A549 (cell line): ENCODE results near the gene S100B. TPM values are rescaled to one million over a fixed set of nuclear protein-coding genes. Genes with fewer than 3 reads are reported as not detected.

Source experiments
- ATAC-seq, 2 experiments: fragments of 200-7000 bp in 1 of 2; fragments of >200 bp in 1 of 2; cut with Nextera tagmentation in 1 of 2; cut with Tn5 transposase in 1 of 2; 3 replicates each; pipeline versions ENCODE4 v1.8.0 to v1.9.1; 2018 to 2020; ENCODE audit warnings: mild to moderate bottlenecking in 1 of 2, moderate library complexity in 1 of 2
- CTCF ChIA-PET: fragments of 300-600 bp; sonication (Branson Sonifier 250); formaldehyde crosslinking; extraction: SDS; loops from one replicate; lab custom pipeline; 2021; ENCODE audit warnings: antibody characterized with exemption, inconsistent platforms; lab: Yijun Ruan, JAX
- POLR2A ChIA-PET: fragments of 350-600 bp; formaldehyde crosslinking; extraction: SDS; loops from one replicate; lab custom pipeline; 2021; ENCODE audit warnings: antibody characterized with exemption, inconsistent platforms; lab: Yijun Ruan, JAX
- DNase-seq, 2 experiments: peaks; one replicate each; pipeline versions ENCODE4 v3.0.0 to v3.0.0-alpha.2; 2011 to 2016; ENCODE audit warnings: low read depth in 1 of 2, low spot score in 1 of 2
- FAIRE-seq: peaks from 2 replicates; lab custom pipeline; 2011; peaks lifted over from hg19 to GRCh38; lab: Jason Lieb, UNC
- H3K27ac ChIP-seq, 2 experiments: fragments of >200 bp; sonication (Bioruptor Twin); formaldehyde crosslinking; 3 replicates each; pipeline ENCODE4 v1.5.1; 2016 to 2017
- H3K4me1 ChIP-seq: fragments of >200 bp; sonication (Bioruptor Twin); formaldehyde crosslinking; 3 replicates; pipeline ENCODE4 v1.6.1; 2016
- H3K4me2 ChIP-seq: fragments of >200 bp; sonication (Bioruptor Twin); formaldehyde crosslinking; 3 replicates; pipeline ENCODE4 v1.6.1; 2016
- H3K4me3 ChIP-seq: fragments of >200 bp; sonication (Bioruptor Twin); formaldehyde crosslinking; 3 replicates; pipeline ENCODE4 v1.5.1; 2016
- H3K9me3 ChIP-seq: fragments of >200 bp; sonication (Bioruptor Twin); formaldehyde crosslinking; 3 replicates; pipeline ENCODE4 v1.6.1; 2016
- CBX2 ChIP-seq: fragments of 200-600 bp; sonication (generic); IDR thresholded peaks from 2 replicates; pipeline ENCODE4 v1.6.1; 2016; ENCODE audit warnings: low read depth, mild to moderate bottlenecking, borderline replicate concordance
- CHD2 ChIP-seq: fragments of 150-350 bp; IDR thresholded peaks from 2 replicates; pipeline ENCODE4 v1.6.1; 2014; ENCODE audit warnings: low read length; ENCODE audit not compliant: partially characterized antibody
- CHD4 ChIP-seq: fragments of 200-600 bp; sonication (generic); IDR thresholded peaks from 2 replicates; pipeline ENCODE4 v1.6.1; 2016; ENCODE audit warnings: antibody characterized with exemption, mild to moderate bottlenecking, borderline replicate concordance
- EHMT2 ChIP-seq: fragments of 200-600 bp; sonication (generic); IDR thresholded peaks from 2 replicates; pipeline ENCODE4 v1.6.1; 2016; ENCODE audit warnings: antibody characterized with exemption, low read depth, mild to moderate bottlenecking, moderate library complexity
- EP300 ChIP-seq, 2 experiments: fragments of >200 bp; sonication (Bioruptor Twin); formaldehyde crosslinking; IDR thresholded peaks; 2 replicates in 1 of 2; 3 replicates in 1 of 2; pipeline ENCODE4 v1.6.1; 2016 to 2017
- ESRRA ChIP-seq: fragments of 150-350 bp; IDR thresholded peaks from 2 replicates; pipeline ENCODE4 v1.6.1; 2014; ENCODE audit warnings: mild to moderate bottlenecking, low read length, borderline replicate concordance
- FOSB ChIP-seq: fragments of 250-450 bp; sonication (Bioruptor Pico); IDR thresholded peaks from 2 replicates; pipeline ENCODE4 v1.5.0; 2020; ENCODE audit warnings: mild to moderate bottlenecking, moderate library complexity
- HMGXB4 ChIP-seq: fragments of 250-450 bp; sonication (Bioruptor Pico); IDR thresholded peaks from 2 replicates; pipeline ENCODE4 v1.5.0; 2021; ENCODE audit warnings: mild to moderate bottlenecking, moderate library complexity, borderline replicate concordance
- HOXA7 ChIP-seq: fragments of 250-450 bp; sonication (Bioruptor Pico); IDR thresholded peaks from 2 replicates; pipeline ENCODE4 v1.5.0; 2020; ENCODE audit warnings: mild to moderate bottlenecking, moderate library complexity
- HOXB5 ChIP-seq: fragments of 250-450 bp; sonication (Bioruptor Pico); IDR thresholded peaks from 2 replicates; pipeline ENCODE4 v1.5.0; 2020; ENCODE audit warnings: mild to moderate bottlenecking, moderate library complexity
- JUN ChIP-seq, 2 experiments: fragments of >200 bp; sonication (Bioruptor Twin); formaldehyde crosslinking; IDR thresholded peaks; 2 replicates in 1 of 2; 3 replicates in 1 of 2; pipeline ENCODE4 v1.6.1; 2016 to 2017
- JUNB ChIP-seq: fragments of >200 bp; sonication (Bioruptor Twin); formaldehyde crosslinking; IDR thresholded peaks from 2 replicates; pipeline ENCODE4 v1.6.1; 2016
- KDM5A ChIP-seq: fragments of 200-600 bp; sonication (generic); IDR thresholded peaks from 2 replicates; pipeline ENCODE4 v1.6.1; 2016; ENCODE audit warnings: antibody characterized with exemption, mild to moderate bottlenecking
- MAFK ChIP-seq: fragments of 450-650 bp; IDR thresholded peaks from 2 replicates; pipeline ENCODE4 v1.6.1; 2014; ENCODE audit not compliant: partially characterized antibody
- MAX ChIP-seq: IDR thresholded peaks from 2 replicates; pipeline ENCODE4 v1.6.1; 2012
- NFE2L2 ChIP-seq: fragments of 150-350 bp; conservative IDR thresholded peaks from 2 replicates; pipeline ENCODE4 v1.6.1; 2014; ENCODE audit warnings: low read length
- NPAS2 ChIP-seq: fragments of 250-450 bp; sonication (Bioruptor Pico); IDR thresholded peaks from 2 replicates; pipeline ENCODE4 v1.8.0; 2022; ENCODE audit warnings: mild to moderate bottlenecking, moderate library complexity, borderline replicate concordance
- NR3C1 ChIP-seq: fragments of >200 bp; sonication (Bioruptor Twin); formaldehyde crosslinking; IDR thresholded peaks from 3 replicates; pipeline ENCODE4 v1.6.1; 2017
- PHF8 ChIP-seq: fragments of 200-600 bp; sonication (generic); IDR thresholded peaks from 2 replicates; pipeline ENCODE4 v1.6.1; 2016; ENCODE audit warnings: low read depth, mild to moderate bottlenecking, antibody characterized with exemption, moderate library complexity, borderline replicate concordance
- POLR2A ChIP-seq: IDR thresholded peaks from 2 replicates; pipeline ENCODE4 v1.6.1; 2012; ENCODE audit warnings: mild to moderate bottlenecking, low read length
- POLR2AphosphoS2 ChIP-seq: conservative IDR thresholded peaks from 2 replicates; pipeline ENCODE4 v1.6.1; 2012; ENCODE audit warnings: low read length, improper control_type of control experiment, inconsistent platforms
- RARB ChIP-seq: fragments of 250-450 bp; sonication (Bioruptor Pico); IDR thresholded peaks from 2 replicates; pipeline ENCODE4 v1.8.0; 2021; ENCODE audit warnings: mild to moderate bottlenecking, moderate library complexity
- REST ChIP-seq: fragments of 200-600 bp; sonication (generic); IDR thresholded peaks from 2 replicates; pipeline ENCODE4 v1.6.1; 2016; ENCODE audit warnings: antibody characterized with exemption, mild to moderate bottlenecking, moderate library complexity
- SMC3 ChIP-seq: fragments of >200 bp; sonication (Bioruptor Twin); formaldehyde crosslinking; IDR thresholded peaks from 3 replicates; pipeline ENCODE4 v1.6.1; 2018; ENCODE audit warnings: inconsistent platforms
- SREBF2 ChIP-seq: fragments of 450-650 bp; IDR thresholded peaks from 2 replicates; pipeline ENCODE4 v1.6.1; 2014; ENCODE audit warnings: mild to moderate bottlenecking, moderate library complexity
- ZNF302 ChIP-seq: fragments of 250-450 bp; sonication (Bioruptor Pico); IDR thresholded peaks from 2 replicates; pipeline ENCODE4 v1.9.0; 2021; ENCODE audit warnings: inconsistent platforms, mild to moderate bottlenecking, moderate library complexity
- ZSCAN20 ChIP-seq: fragments of 250-450 bp; sonication (Bioruptor Pico); IDR thresholded peaks from 2 replicates; pipeline ENCODE4 v1.8.0; 2022; ENCODE audit warnings: mild to moderate bottlenecking, moderate library complexity
- WGBS: methylation state at CpG from one replicate; pipeline ENCODE4 v1.1.6; 2017; ENCODE audit errors: missing lambda C conversion rate; 5-methylcytosine and 5-hydroxymethylcytosine counted together
- polyA plus RNA-seq, 4 experiments: library from polyadenylated mRNA; depleted of rRNA in 3 of 4; stranded (reverse); fragments of >200 nt; fragmentation: RNase III in 1 of 4; extraction: RNeasy Plus Mini Kit Qiagen cat#74134 plus additional on column Dnase treatment in 1 of 4; gene quantifications; 2 replicates in 3 of 4; 3 replicates in 1 of 4; pipeline ENCODE4 v1.2.3, GENCODE V29; 2011 to 2017
- TF ChIP-seq, protein P1 (sequence below): IDR thresholded peaks from 2 replicates; pipeline ENCODE4 v1.6.1; 2012; ENCODE audit warnings: low read depth, borderline replicate concordance
- TF ChIP-seq, protein P2 (sequence below): fragments of 250-450 bp; sonication (Bioruptor Pico); IDR thresholded peaks from 2 replicates; pipeline ENCODE4 v1.5.0; 2020; ENCODE audit warnings: low read depth, mild to moderate bottlenecking, moderate library complexity
- TF ChIP-seq, protein P3 (sequence below): fragments of >200 bp; sonication (Bioruptor Twin); formaldehyde crosslinking; IDR thresholded peaks from 3 replicates; pipeline ENCODE4 v1.5.1; 2016

Gene S100B
- polyA plus RNA-seq, 2 of the 4 experiments (the other 2 are of a cell fraction) = not detected

DNA sequence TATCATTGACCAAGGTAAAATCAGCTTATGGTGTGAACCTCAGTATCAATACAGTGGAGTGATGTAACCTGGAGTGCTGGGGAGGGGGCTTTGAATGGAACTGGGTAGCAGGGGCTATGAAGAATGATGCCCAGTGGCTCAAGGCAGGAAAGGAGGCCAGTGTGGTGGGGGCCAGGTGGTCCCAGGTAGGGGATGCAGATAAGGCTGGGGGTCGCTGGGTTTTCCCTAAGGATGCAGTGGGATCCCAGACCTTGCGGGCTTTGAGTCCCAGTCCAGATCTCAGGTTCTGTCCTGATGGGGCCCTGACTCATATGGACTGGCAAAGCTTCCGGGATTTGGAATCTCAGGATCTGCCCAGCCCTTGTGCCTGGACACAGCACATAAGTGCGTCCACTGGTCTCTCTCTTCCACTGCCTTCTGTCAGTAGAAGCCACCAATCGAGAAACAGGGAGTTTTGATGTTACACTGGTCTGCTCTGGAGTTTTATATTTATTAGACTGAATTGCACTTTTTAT, 52.0 kb downstream of the S100B start:
- Histone ChIP-seq H3K4me3 (no peak overlapping the region), H3K27ac (no peak overlapping the region), H3K4me1 (no peaks in the 10 kb centered on the region), H3K4me2 (no peak overlapping the region), H3K9me3 (no peaks in the 10 kb centered on the region)
- ChIA-PET POLR2A (no interaction called here), CTCF (interaction anchor here (0.7 kb wide), 1 partner anchor 73 kb away, joined by 3 read pairs; no protein-coding TSS in a partner anchor)
- DNase-seq (no peak), ATAC-seq (no peak), FAIRE-seq (no peak)
- 94% methylated on average over 5 of the region's 5 CpGs for WGBS
- TF ChIP-seq EP300 (IDR thresholded peaks at IDR 0.05) (no peak), CHD4 (no peak), PHF8 (no peak), RARB (CRISPR knock-in tag) (no peak), ZSCAN20 (no peak), SREBF2 (no peak), JUNB (no peak), POLR2A (no peak), ZNF302 (CRISPR knock-in tag) (no peak), ESRRA (no peak), CHD2 (no peak), HOXB5 (no peak), HMGXB4 (no peak), NFE2L2 (no peak), CBX2 (no peak), KDM5A (no peak), SMC3 (no peak), POLR2AphosphoS2 (no peak)
- TF ChIP-seq, protein P1, sequence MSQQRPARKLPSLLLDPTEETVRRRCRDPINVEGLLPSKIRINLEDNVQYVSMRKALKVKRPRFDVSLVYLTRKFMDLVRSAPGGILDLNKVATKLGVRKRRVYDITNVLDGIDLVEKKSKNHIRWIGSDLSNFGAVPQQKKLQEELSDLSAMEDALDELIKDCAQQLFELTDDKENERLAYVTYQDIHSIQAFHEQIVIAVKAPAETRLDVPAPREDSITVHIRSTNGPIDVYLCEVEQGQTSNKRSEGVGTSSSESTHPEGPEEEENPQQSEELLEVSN = no peak

DNA sequence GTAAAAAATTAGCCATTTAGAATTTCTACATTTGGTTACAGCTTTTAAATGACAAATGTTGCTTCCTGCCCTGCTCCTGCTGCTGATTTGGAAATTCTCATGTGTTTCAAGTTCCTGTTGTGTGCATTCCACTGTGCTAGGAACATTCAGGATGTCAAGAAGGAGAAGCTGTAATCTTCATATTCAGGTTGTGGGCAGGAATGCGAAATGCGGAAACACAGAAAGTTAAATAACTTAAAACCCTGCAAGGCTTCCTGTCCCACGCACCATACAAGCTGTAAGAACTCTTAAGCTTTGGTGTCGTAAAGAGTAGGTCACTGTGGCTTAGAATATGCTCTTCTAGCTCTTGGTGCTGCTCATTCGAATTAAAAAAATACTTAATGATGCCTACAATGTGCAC, 52.6 kb downstream of the S100B start:
- WGBS = 83% methylated on average over 5 of the region's 5 CpGs
- CTCF ChIA-PET = interaction anchor here (0.7 kb wide), 1 partner anchor 72 kb away, joined by 3 read pairs; no protein-coding TSS in a partner anchor
- no peak for FAIRE-seq
- H3K9me3 ChIP-seq = no peaks in the 10 kb centered on the region
- no peak for ATAC-seq
- POLR2A ChIA-PET = no interaction called here
- H3K4me2 ChIP-seq = no peak overlapping the region
- no peak overlapping the region for H3K4me3 ChIP-seq
- H3K4me1 ChIP-seq = no peaks in the 10 kb centered on the region
- no peak for DNase-seq
- H3K27ac ChIP-seq = no peak overlapping the region
- TF ChIP-seq EHMT2 (no peak), JUN (IDR thresholded peaks at IDR 0.05) (no peak), PHF8 (no peak), HOXB5 (no peak), MAX (no peak), MAFK (no peak), REST (no peak), NPAS2 (CRISPR knock-in tag) (no peak), FOSB (no peak), RARB (CRISPR knock-in tag) (no peak), HOXA7 (no peak), NR3C1 (no peak)
- TF ChIP-seq, protein P2, sequence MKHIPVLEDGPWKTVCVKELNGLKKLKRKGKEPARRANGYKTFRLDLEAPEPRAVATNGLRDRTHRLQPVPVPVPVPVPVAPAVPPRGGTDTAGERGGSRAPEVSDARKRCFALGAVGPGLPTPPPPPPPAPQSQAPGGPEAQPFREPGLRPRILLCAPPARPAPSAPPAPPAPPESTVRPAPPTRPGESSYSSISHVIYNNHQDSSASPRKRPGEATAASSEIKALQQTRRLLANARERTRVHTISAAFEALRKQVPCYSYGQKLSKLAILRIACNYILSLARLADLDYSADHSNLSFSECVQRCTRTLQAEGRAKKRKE (CRISPR knock-in tag) = no peak
- TF ChIP-seq, protein P3, sequence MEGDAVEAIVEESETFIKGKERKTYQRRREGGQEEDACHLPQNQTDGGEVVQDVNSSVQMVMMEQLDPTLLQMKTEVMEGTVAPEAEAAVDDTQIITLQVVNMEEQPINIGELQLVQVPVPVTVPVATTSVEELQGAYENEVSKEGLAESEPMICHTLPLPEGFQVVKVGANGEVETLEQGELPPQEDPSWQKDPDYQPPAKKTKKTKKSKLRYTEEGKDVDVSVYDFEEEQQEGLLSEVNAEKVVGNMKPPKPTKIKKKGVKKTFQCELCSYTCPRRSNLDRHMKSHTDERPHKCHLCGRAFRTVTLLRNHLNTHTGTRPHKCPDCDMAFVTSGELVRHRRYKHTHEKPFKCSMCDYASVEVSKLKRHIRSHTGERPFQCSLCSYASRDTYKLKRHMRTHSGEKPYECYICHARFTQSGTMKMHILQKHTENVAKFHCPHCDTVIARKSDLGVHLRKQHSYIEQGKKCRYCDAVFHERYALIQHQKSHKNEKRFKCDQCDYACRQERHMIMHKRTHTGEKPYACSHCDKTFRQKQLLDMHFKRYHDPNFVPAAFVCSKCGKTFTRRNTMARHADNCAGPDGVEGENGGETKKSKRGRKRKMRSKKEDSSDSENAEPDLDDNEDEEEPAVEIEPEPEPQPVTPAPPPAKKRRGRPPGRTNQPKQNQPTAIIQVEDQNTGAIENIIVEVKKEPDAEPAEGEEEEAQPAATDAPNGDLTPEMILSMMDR = no peak
